Hematopoietic multipotent progenitor cell treated with erythropoietin and hydrocortisone succinate and interleukin-3 and kit ligand, for 17 days (in vitro differentiated cells): ENCODE results near the gene MST1R.

Experiments used
- DNase-seq: peaks from one replicate; pipeline ENCODE4 v3.0.0-alpha.2; 2015; ENCODE audit warnings: low spot score

The MST1R gene

DNA sequence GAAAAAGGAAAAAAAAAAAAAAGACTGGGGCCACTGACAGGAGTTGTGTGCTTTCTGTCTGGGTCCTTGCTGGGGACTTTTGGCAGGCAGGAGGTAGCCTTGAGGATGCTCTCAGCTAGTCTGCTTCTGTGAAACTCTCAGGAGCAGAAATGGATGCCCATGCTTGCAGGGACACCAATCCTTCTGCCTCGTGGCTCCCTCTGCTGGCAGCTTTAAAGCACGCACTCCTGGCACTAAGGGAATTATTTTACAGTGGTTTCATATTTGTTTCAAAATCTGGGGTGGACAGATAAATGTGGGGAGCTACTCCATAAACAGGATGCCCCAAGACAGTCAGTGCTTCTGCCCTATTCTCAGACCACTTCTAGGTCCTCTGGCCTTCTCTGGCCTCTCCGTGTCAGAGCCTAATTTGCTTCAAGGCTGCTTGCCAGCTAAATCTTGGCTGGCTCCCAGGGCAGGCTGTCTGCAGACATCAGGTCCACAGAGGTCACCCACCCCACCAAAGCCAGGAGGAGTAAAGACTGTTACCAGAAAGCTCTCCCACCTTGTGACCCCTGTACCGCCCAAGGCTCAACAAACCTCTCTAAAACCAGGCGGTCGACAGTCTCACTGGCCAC is 64.4 kb downstream of the MST1R start:
- DNase-seq: peak; percentile 89
